Stomach (tissue), 9 donors: Measurements from ENCODE around the gene TRMT1. TPM values are rescaled to one million over a fixed set of nuclear protein-coding genes. Genes with fewer than 3 reads are reported as not detected.
A peak's percentile ranks its signal among the peaks of the same experiment; 100 is the strongest.

Source experiments
- DNase-seq, 2 donors: peaks; one replicate each; pipeline versions ENCODE4 v3.0.0 to v3.0.0-alpha.2; 2013 to 2019
- H3K27ac ChIP-seq, 5 donors: fragments of 200-600 bp in 4 of 5; sonication (generic) in 4 of 5; one replicate each; pipeline ENCODE4 v1.5.1; 2013 to 2019; ENCODE audit warnings: mild to moderate bottlenecking in 1 of 5, moderate library complexity in 1 of 5
- H3K27me3 ChIP-seq, 3 donors: fragments of 200-600 bp; sonication (generic); one replicate each; pipeline ENCODE4 v1.5.1; 2017 to 2019; ENCODE audit warnings: mixed run types in 1 of 3
- H3K36me3 ChIP-seq, 4 donors: fragments of 200-600 bp; sonication (generic); 1 replicate in 3 of 4; 2 replicates in 1 of 4; pipeline ENCODE4 v1.5.1; 2016 to 2019
- H3K4me1 ChIP-seq, 4 donors: fragments of 200-600 bp; sonication (generic); one replicate each; pipeline ENCODE4 v1.5.1; 2016 to 2019
- H3K4me3 ChIP-seq, 4 donors: fragments of 200-600 bp; sonication (generic) in 3 of 4; one replicate each; pipeline ENCODE4 v1.5.1; 2016 to 2019; ENCODE audit warnings: mild to moderate bottlenecking in 1 of 4
- H3K9me3 ChIP-seq, 4 donors: fragments of 200-600 bp; sonication (generic); one replicate each; pipeline ENCODE4 v1.5.1; 2016 to 2019
- EP300 ChIP-seq: sonication (generic); formaldehyde crosslinking; IDR thresholded peaks from one replicate; pipeline ENCODE4 v1.6.1; 2017; ENCODE audit warnings: antibody characterized with exemption
- POLR2A ChIP-seq, 4 donors: fragments of 450-650 bp; IDR thresholded peaks; one replicate each; pipeline ENCODE4 v1.6.1; 2016; ENCODE audit warnings: antibody characterized with exemption in 4 of 4, control low read depth in 2 of 4, mild to moderate bottlenecking in 1 of 4, moderate library complexity in 1 of 4
- POLR2AphosphoS5 ChIP-seq, 3 donors: sonication (generic); formaldehyde crosslinking; IDR thresholded peaks; one replicate each; pipeline ENCODE4 v1.6.1; 2016; ENCODE audit warnings: antibody characterized with exemption in 3 of 3
- WGBS, 5 donors: extraction: QIAGEN DNeasy Blood & Tissue Kit in 3 of 5; methylation state at CpG; one replicate each; pipeline versions ENCODE4 v1.1.5 to v1.1.7; 2013 to 2018; 5-methylcytosine and 5-hydroxymethylcytosine counted together
- intact Hi-C: fragments of 100-400 bp; cut with DNase I; formaldehyde crosslinking; loops from one replicate; pipeline ENCODE4 v1.15.1; 2023; ENCODE audit warnings: low total_unique reads
- polyA plus RNA-seq, 3 donors: library from polyadenylated mRNA; stranded (reverse); fragments of 200-250 nt; gene quantifications; one replicate each; pipeline ENCODE4 v1.2.3, GENCODE V29; 2013
- total RNA-seq, 5 donors: library from RNA; depleted of rRNA; stranded (reverse); fragments of >200 nt; gene quantifications; one replicate each; pipeline versions ENCODE4 v1.1.0 to v1.2.3, GENCODE V29; 2014 to 2016
- TF ChIP-seq, protein P1 (sequence below), 7 experiments: fragments of 450-650 bp in 4 of 7; fragments of 200-600 bp in 3 of 7; sonication (generic) in 3 of 7; IDR thresholded peaks; one replicate each; pipeline ENCODE4 v1.5.1; 2016 to 2019; ENCODE audit warnings: antibody characterized with exemption in 7 of 7, control low read depth in 2 of 7, mild to moderate bottlenecking in 1 of 7
- donor health status: healthy with polysubstance abuse.
- donor health status: Bipolar disorder and iron deficiency.
- donor health status: healthy.

The TRMT1 gene
- total and polyA plus RNA-seq, 8 donors: 29.6 to 373 (median 58.6) TPM

DNA sequence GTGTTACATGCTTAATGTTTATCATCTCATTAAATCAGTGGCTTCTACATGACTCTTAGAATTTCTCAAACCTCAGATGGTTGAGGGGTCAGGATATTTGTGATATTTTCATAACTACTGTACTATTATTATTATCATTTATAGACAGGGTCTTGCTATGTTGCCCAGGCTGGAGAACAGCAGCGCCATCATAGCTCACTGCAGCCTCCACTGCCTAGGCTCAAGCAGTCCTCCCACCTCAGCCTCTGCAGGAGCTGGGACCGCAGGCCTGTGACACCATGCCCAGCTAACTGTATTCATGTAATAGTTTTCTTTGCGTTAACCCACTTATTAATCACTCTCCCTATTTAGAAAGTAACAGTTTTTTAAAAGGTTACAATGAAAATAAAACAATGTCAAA is 43.2 kb upstream of the TRMT1 start:
- no peak overlapping the region for H3K4me3 ChIP-seq

DNA sequence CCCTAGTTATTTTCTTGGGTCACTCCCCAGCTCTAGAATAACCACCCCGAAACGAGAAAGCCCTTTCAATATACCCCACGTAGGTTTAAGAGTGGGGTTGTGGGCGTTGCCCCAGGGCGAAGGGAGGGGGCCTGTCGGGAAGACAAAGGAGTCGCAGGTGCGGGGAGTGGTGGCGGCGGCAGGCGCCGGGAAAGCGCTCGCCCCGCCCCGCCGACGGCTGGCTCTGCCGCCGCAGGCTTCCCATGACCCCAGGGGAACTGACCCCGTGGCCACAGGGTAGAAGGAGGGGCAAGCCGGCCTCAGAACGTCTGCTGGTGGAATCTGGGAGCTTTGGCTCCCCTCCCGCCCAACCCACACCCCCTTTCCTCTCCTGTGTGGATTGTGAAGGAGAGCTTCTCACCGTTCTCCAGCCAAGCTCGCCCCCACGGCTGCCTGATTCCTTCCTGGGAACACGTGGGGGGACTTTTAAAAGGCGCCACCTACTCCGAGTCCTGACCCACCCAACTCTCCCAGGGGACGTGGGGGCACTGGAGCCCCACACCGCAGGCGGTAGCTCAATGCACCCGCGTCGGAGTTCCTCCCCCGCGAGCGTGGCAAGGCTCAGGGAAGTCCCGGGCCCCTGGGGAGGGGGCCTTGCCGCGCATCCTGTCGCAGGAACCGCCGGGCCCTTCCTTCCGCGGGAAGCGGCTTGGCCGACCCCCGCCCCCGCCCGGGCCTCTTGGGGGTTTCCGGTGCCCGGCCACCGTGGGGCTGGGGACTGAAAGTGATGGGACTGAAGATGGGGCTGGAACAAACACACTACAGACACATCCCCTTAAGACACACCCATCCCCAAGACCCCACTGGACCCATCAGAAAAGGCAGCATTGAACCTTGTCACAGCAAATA is 39.2 kb upstream of the TRMT1 start:
- Histone ChIP-seq H3K27me3 (no peaks in the 10 kb centered on the region), H3K36me3 (no peaks in the 10 kb centered on the region), H3K4me3 (peak overlapping the region; percentile 85 to 92 (median 88)), H3K9me3 (no peaks in the 10 kb centered on the region), H3K4me1 (peaks cover 16 to 40% (median 34%) of the 10 kb centered on the region in 4 donors), H3K27ac (peak overlapping the region; percentile 96 to 99 (median 99))
- WGBS, 5 donors: 3 to 6% (median 5%) methylated on average over 30 to 55 of the region's 55 CpGs
- intact Hi-C loops: no loop called here
- TF ChIP-seq POLR2AphosphoS5 (IDR thresholded peaks at IDR 0.05) (peak; percentile 20 to 69 (median 68)), EP300 (no peak)
- peak; percentile 86 to 94 for DNase-seq

More for the DNA sequence above, 43.2 kb upstream of the TRMT1 start:
- Histone ChIP-seq H3K27ac (no peak overlapping the region), H3K36me3 (no peaks in the 10 kb centered on the region), H3K4me1 (peaks cover 43 to 78% (median 68%) of the 10 kb centered on the region in 4 donors), H3K9me3 (no peaks in the 10 kb centered on the region), H3K27me3 (no peaks in the 10 kb centered on the region)
- WGBS, 5 donors: 84 to 92% (median 89%) methylated on average over 3 of the region's 3 CpGs
- no peak for DNase-seq
- intact Hi-C loops: no loop called here
- TF ChIP-seq EP300 (no peak), POLR2AphosphoS5 (IDR thresholded peaks at IDR 0.05) (peak in 1 of 3 donors; percentile 2)

DNA sequence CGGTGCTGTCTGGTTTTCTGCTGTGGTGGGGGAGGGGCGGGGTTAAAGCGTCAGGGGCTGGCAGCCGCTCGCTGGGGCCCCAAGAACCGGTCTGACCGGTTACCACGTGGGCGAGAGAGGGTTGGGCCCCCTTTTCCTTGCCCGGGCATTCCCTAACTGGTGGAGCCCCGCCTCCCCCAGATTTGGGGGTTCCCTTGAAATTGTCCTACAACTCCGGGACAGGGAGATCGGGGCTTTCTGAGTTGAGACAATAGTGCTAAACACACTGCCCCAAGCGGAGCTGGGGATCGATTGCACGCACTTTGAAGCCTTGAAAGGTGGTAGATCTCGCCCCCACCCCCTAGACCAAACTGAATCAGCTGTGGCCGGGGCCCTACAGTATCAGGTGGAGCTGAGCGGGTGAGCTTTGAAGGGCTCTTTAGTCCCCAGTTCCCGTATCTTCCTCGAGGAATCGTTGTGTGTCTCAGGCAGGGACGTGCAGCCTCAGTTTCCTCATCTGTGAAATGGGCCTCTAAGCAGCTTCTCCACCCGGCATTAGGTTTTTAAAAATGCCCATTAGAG is 38.5 kb upstream of the TRMT1 start:
- Histone ChIP-seq H3K27me3 (no peaks in the 10 kb centered on the region), H3K4me3 (peak overlapping the region; percentile 85 to 92 (median 88)), H3K9me3 (no peaks in the 10 kb centered on the region), H3K36me3 (no peaks in the 10 kb centered on the region), H3K4me1 (peaks cover 16 to 33% (median 28%) of the 10 kb centered on the region in 4 donors), H3K27ac (peak overlapping the region; percentile 96 to 99 (median 99))
- TF ChIP-seq POLR2AphosphoS5 (IDR thresholded peaks at IDR 0.05) (peak; percentile 26 to 85 (median 74)), POLR2A (IDR thresholded peaks at IDR 0.05) (no peak), EP300 (no peak)
- TF ChIP-seq, protein P1, sequence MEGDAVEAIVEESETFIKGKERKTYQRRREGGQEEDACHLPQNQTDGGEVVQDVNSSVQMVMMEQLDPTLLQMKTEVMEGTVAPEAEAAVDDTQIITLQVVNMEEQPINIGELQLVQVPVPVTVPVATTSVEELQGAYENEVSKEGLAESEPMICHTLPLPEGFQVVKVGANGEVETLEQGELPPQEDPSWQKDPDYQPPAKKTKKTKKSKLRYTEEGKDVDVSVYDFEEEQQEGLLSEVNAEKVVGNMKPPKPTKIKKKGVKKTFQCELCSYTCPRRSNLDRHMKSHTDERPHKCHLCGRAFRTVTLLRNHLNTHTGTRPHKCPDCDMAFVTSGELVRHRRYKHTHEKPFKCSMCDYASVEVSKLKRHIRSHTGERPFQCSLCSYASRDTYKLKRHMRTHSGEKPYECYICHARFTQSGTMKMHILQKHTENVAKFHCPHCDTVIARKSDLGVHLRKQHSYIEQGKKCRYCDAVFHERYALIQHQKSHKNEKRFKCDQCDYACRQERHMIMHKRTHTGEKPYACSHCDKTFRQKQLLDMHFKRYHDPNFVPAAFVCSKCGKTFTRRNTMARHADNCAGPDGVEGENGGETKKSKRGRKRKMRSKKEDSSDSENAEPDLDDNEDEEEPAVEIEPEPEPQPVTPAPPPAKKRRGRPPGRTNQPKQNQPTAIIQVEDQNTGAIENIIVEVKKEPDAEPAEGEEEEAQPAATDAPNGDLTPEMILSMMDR (IDR thresholded peaks at IDR 0.05): peak in 1 of 7 experiments; percentile 6
- intact Hi-C loops: no loop called here
- 2 to 4% (median 3%) methylated on average over 18 to 24 of the region's 24 CpGs for WGBS, 5 donors
- DNase-seq: peak; percentile 92 to 96

DNA sequence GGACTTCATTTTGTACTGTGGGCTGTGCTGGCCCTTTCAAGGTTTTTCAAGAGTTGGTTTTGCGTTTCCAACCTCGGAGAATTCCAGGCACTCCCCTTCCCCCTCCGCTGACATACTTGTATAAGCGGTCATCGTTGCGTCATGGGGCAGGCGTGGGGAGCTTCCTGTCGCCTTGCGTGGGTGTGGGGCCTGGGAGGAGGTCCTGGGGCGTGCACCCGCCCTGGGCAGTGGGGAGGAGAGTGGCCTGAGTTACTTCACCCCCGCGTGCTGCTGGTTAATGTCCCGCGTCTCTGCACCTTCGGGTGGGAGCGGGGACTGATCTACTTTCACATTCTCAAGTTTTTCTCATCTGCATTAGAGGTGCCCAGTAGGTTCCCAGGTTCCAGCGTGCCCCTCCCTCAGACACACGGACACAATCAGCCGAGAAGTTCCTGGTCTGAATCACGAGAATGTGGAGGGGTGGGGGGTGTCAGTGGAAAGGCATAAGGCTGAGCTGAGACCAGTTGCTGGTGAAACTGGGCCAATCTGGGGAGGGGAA is 37.8 kb upstream of the TRMT1 start:
- WGBS, 5 donors: 1% methylated on average over 14 to 21 of the region's 21 CpGs
- Histone ChIP-seq H3K4me1 (peaks cover 19 to 38% (median 33%) of the 10 kb centered on the region in 4 donors), H3K36me3 (no peaks in the 10 kb centered on the region), H3K27ac (peak overlapping the region; percentile 96 to 99 (median 99)), H3K4me3 (peak overlapping the region; percentile 85 to 92 (median 88)), H3K9me3 (no peaks in the 10 kb centered on the region), H3K27me3 (no peaks in the 10 kb centered on the region)
- DNase-seq: peak; percentile 89 to 95
- intact Hi-C loops: no loop called here
- TF ChIP-seq EP300 (peak; percentile 59), POLR2AphosphoS5 (IDR thresholded peaks at IDR 0.05) (peak; percentile 94 to 98 (median 97)), POLR2A (IDR thresholded peaks at IDR 0.05) (peak in 2 of 4 donors; percentile 58 to 63)
- TF ChIP-seq, protein P1 (IDR thresholded peaks at IDR 0.05): no peak

DNA sequence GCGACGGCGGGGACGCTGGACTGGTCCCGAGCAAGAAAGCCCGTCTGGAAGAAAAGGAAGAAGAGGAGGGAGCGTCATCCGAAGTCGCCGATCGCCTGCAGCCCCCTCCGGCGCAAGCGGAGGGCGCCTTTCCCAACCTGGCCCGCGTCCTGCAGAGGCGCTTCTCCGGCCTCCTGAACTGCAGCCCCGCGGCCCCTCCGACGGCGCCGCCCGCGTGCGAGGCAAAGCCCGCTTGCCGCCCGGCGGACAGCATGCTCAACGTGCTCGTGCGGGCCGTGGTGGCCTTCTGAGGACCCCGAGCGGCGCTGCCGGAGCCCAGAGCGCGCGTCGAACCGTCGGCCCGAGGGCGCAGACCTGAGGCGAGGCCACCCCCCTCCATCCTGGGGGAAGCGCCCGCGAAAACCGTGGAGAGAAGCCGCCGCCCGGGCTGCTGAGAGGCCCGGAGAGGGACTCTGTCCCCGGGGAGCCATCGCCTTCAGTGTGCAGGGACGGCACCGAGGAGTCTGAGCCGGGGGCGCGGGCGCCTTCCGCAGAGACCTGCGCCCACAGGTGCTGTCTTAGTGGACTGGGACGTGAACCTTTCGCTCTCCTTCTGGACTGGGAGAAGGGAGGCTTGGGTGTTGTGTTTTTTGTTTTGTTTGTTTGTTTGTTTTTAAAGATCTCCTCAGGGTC is 37.2 kb upstream of the TRMT1 start:
- peak; percentile 44 to 83 for DNase-seq
- Histone ChIP-seq H3K27me3 (no peaks in the 10 kb centered on the region), H3K9me3 (no peaks in the 10 kb centered on the region), H3K4me1 (peaks cover 22 to 43% (median 37%) of the 10 kb centered on the region in 4 donors), H3K27ac (peak overlapping the region; percentile 96 to 99 (median 99)), H3K4me3 (peak overlapping the region; percentile 85 to 92 (median 88)), H3K36me3 (no peaks in the 10 kb centered on the region)
- intact Hi-C loops: no loop called here
- 0 to 1% (median 0%) methylated on average over 50 to 69 of the region's 69 CpGs for WGBS, 5 donors
- peak in 1 of 3 donors; percentile 85 for TF ChIP-seq POLR2AphosphoS5 (IDR thresholded peaks at IDR 0.05)
- no peak for TF ChIP-seq POLR2A (IDR thresholded peaks at IDR 0.05)
- no peak for TF ChIP-seq EP300
- TF ChIP-seq, protein P1 (IDR thresholded peaks at IDR 0.05): no peak
